Astrocyte of the cerebellum (primary cell): ENCODE results near the gene NPM1.

Experiments
- DNase-seq: peaks from one replicate; pipeline ENCODE4 v3.0.0-alpha.2; 2011; ENCODE audit warnings: low read depth
- H3K4me3 ChIP-seq: 2 replicates; pipeline ENCODE4 v1.5.1; 2011; ENCODE audit warnings: mild to moderate bottlenecking, low read depth, low read length, moderate library complexity
- CTCF ChIP-seq: IDR thresholded peaks from 2 replicates; pipeline ENCODE4 v1.5.1; 2012; ENCODE audit warnings: low read length, low read depth, moderate library complexity, mild to moderate bottlenecking; ENCODE audit errors: missing control alignments
- in situ Hi-C: cut with HindIII; loops from 2 replicates; pipeline ENCODE4 v1.10.0; 2017; ENCODE audit warnings: low sequenced_read_pairs

NPM1 gene

GRCh38 chr5:171433352-171433698 is 45.7 kb downstream of the NPM1 start:
- in situ Hi-C loops, result no loop called here
- no peak for TF ChIP-seq CTCF
- DNase-seq, result no peak
- H3K4me3 ChIP-seq, result no peak overlapping the region

- TF ChIP-seq CTCF, result no peak
- no peak overlapping the region for H3K4me3 ChIP-seq
- no peak for DNase-seq
- in situ Hi-C loops, result no loop called here
Observed at GRCh38 chr5:171433982-171434676, 46.5 kb downstream of the NPM1 start.

- DNase-seq, result no peak
- TF ChIP-seq CTCF, result no peak
- H3K4me3 ChIP-seq, result no peak overlapping the region
- in situ Hi-C loops, result loop anchor here (5.0 kb wide), 2 partner anchors 52 to 92 kb away; no protein-coding TSS in a partner anchor
Observed at GRCh38 chr5:171434874-171435273, 47.2 kb downstream of the NPM1 start.

GRCh38 chr5:171435908-171436307 is 48.3 kb downstream of the NPM1 start:
- H3K4me3 ChIP-seq, result no peak overlapping the region
- TF ChIP-seq CTCF, result no peak
- in situ Hi-C loops, result loop anchor here (5.0 kb wide), 2 partner anchors 51 to 91 kb away; no protein-coding TSS in a partner anchor
- no peak for DNase-seq

- DNase-seq, result no peak
- TF ChIP-seq CTCF, result no peak
- no peak overlapping the region for H3K4me3 ChIP-seq
- in situ Hi-C loops, result loop anchor here (5.0 kb wide), 2 partner anchors 50 to 90 kb away; no protein-coding TSS in a partner anchor
Observed at GRCh38 chr5:171436804-171437285, 49.2 kb downstream of the NPM1 start.

- in situ Hi-C loops, result loop anchor here (5.0 kb wide), 2 partner anchors 50 to 90 kb away; no protein-coding TSS in a partner anchor
- no peak for DNase-seq
Observed at GRCh38 chr5:171437286-171437821, 49.7 kb downstream of the NPM1 start.

More at GRCh38 chr5:171437286-171437821, 49.7 kb downstream of the NPM1 start:
- no peak for TF ChIP-seq CTCF
- no peak overlapping the region for H3K4me3 ChIP-seq
